GM19455 (cell line): ENCODE measurements around the gene SNTG2.

Experiments used
- ATAC-seq: cut with Tn5 transposase; IDR thresholded peaks from one replicate; pipeline ENCODE4 v1.9.1; 2021; ENCODE audit not compliant: unreplicated experiment

SNTG2 gene

DNA sequence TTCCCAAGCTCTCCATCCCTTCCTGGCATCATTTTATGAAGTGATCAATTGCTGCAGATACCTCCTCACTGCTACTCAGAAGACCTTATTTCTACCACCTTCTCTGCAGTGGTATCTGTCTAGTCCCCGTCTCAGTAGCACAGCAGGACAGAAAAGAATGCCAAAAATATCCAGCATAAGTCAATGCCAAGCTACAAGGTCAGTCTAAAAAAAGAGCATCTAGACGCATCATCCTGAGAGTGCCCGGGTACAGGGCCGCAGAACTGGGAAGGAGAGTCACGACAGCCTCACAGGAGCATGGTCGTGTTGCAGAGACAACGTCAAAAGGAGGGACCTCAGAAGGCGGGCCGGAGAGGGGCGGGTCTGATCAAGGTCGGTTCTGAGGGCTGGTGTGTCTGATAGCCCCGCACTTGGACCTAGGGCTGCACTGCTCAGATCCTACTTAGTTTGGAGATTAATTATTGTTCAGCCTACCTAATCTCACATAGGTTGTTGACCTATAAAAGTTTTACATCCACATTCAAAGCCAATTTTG, 24.3 kb upstream of the SNTG2 start:
- ATAC-seq, result no peak

DNA sequence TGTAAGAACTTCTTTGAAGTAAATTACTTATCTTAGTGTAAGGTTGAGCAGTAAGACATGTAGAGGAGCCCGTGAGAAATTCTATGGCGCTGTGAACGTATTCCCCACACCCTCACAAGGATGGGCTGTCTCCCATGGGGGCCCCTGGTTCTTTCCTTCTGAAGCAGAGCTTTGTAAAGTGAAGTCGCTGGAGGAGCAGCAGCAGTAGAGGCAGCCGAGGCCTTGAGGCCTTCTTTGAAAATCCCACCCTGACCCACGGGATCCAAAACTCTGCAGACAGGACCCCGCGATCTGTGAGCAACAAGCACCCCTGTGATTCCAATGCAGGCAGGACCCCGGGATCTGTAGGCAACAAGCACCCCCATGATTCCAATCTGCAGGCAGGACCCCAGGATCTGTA, 23.8 kb upstream of the SNTG2 start:
- no peak for ATAC-seq

DNA sequence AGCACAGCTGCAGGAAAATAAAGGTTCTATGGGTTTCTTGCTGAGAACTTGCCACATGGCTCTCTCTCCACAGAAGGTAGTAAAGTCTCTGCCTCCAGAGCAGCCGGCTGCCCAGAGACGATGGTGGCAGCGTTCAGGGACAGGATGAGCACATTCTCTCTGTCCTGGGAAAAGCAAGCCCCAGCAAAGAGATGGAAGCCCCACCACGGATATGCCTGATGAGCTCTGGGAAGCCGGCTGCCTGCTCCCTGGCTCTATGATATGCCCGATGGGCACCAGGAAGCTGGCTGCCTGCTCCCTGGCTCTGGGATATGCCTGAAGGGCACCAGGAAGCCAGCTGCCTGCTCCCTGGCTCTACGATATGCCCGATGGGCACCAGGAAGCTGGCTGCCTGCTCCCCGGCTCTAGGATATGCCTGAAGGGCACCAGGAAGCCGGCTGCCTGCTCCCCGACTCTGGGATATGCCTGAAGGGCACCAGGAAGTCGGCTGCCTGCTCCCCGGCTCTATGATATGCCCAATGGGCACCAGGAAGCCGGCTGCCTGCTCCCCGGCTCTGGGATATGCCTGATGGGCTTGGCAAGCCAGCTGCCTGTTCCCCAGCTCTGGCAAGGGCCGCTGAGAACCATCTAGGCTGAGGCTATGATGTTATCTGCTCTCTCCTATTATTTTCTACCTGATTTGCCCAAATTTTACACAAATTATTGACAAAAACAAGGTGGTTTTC, 21.5 kb upstream of the SNTG2 start:
- ATAC-seq, result no peak

DNA sequence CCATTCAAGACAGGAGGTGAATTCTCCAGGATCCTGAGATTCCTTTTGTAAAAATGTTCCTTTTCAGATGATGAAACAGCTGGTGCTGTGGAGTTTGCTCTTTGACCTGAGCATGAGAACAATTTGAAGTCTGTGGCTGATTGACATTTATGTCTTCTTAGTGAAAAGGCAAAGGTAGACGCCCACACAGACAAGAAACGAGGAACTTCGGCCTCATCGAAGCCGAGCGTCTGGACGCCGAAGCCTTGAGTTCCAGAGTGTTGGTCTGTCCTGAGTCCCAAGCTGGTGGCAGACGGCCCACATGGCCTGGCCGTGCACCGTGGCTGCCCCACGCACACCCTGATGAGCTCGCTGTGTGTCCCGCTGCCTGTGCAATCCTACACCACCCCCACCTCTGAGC, 20.7 kb upstream of the SNTG2 start:
- ATAC-seq, result no peak

- ATAC-seq, result no peak
These were observed 19.7 kb upstream of the SNTG2 start for GRCh38 chr2:930935-931334.

- no peak for ATAC-seq
These were observed 18.1 kb upstream of the SNTG2 start for GRCh38 chr2:932320-933115.

- ATAC-seq, result no peak
These were observed 16.8 kb upstream of the SNTG2 start for GRCh38 chr2:933734-934295.

GRCh38 chr2:937530-937929, 13.1 kb upstream of the SNTG2 start:
- no peak for ATAC-seq

GRCh38 chr2:938181-939005, 12.3 kb upstream of the SNTG2 start:
- no peak for ATAC-seq

DNA sequence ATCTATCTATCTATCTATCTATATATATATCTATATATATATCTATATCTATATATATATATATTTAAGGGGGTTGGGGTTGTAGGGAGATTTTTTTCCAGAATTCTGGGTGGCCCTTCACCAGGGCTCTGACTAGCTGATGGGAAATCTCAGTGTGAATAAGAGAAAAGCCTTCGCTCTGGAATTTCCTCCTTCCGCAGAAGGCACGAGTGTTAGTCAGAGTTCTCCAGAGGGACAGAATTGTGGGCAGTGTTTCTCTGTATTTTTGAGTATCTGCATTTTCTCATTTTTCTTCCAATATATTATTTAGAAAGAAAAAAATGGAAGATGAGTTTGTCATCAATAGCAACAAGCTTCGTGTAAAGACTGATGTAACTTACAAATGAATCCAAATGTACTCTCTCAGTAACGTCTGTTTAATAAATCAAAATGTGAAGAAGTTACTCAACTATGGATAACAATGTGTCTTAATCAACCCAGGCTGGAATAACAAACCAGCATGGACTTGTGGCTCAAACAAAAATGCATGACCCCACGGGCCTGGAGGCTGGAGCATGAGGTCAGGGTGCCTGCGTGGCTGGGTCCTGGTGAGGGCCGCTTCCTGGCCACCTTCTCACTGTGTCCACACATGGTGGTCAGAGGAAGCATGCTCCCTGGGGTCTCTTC, 10.6 kb upstream of the SNTG2 start:
- ATAC-seq, result no peak

GRCh38 chr2:941871-942270, 8.8 kb upstream of the SNTG2 start:
- no peak for ATAC-seq

DNA sequence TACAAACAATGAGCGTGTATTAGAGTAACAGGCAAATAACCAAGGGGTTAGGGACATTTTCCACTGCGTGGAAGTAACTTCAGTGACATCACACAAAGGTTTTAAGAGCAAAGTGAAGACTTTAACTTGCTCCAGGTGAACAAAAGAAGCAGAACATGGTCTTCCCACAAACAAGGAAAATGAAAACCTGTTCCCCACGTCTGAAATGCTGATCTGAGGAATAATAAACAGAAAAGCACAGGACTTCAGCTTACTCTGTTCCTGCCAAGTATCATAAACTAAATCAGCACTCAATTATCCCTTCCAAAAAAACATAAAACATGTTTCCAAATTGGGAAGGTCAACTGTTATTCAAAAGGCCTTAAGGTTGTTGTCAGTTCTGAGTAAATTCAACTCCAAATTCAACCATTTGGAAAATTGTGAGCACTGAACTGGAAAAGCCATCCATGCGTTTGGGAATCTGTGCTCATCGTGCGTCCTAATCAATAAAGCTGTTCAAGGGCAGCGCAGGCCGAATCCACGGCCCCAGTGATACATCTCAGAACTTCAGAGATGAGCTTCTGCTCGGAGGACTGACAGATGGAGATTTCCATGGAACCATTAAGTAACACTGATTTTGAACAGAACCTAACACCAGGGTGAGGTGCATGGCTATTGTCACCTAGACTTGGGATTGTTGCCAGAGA, 7.7 kb upstream of the SNTG2 start:
- ATAC-seq, result no peak

- ATAC-seq, result no peak
These were observed 7.2 kb upstream of the SNTG2 start for GRCh38 chr2:943461-943797.

DNA sequence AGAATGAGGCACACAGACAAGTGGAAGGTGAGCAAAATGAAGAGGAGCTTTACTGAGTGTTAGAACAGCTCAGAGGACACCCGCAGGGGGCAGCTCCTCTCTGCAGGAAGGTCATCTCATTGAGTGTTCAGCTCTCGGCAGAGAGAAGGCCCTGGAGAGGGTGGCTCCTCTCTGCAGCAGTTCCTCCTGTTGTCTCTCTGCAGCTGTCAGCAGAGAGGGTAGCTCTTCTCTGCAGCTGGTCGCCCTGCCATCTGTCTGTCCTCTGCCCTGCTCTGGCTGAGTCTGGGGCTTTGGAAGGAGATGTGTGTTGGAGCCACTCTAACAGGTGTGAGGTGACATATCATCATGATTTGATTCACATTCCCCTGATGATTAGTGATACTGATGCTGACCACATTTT, 6.8 kb upstream of the SNTG2 start:
- ATAC-seq, result no peak

DNA sequence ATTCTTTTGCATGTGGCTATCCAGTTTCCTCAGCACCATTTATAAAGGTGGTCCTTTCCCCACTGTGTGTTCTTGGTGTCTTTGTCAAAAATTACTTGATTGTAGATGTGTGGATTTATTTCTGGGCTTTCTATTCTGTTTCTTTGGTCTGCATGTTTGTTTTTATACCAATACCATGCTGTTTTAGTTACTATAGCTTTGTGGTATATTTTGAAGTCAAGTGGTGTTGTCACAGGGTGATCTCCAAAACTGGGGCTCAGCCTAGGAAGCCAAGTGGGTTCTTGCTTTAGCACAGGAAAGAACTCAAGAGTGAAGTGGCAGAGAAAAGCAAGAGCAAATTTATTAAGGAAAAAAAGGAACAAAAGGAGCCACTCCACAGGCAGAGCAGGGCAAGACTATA, 6.0 kb upstream of the SNTG2 start:
- no peak for ATAC-seq

GRCh38 chr2:945104-945503, 5.5 kb upstream of the SNTG2 start:
- no peak for ATAC-seq

GRCh38 chr2:946073-946948, 4.3 kb upstream of the SNTG2 start:
- peak; percentile 56 for ATAC-seq

DNA sequence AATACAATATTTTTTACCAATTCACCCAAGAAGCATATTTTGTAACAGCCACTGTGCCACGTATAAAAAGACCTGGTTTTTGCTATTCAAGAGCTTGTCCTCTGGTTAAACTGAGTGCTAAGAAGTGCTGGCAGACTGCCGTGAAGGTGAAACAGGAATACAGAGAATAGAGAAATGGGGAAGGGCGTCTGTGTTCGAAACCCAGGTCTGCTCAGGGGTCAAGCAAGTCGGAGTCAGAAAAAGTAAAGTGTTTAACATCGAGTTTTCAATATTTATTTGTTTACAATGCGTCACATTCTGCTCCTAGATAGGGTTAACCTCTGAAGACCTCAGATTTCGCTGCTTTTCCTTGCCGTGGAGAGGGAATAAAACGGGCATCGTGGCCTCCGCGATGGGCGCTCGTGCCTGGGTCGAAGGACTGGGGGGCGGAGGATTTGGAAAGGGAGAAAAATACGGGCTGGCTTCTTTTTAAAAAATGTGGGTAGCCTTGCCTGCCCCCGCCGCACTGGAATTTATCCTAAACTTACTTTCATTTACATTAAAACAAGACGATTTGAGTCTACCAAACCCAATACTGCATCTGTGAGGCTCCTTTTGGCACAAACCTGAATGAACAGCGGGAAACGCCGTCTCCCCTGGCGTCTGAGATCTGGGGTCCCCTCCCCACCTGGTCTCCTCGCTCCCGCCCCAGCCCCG, 1.1 kb upstream of the SNTG2 start:
- no peak for ATAC-seq
